ENCODE results near the gene TPK1. TPM values are rescaled to one million over a fixed set of nuclear protein-coding genes. Genes with fewer than 3 reads are reported as not detected.

The TPK1 gene
- total RNA-seq, 2 experiments from 2014 or later = 15.5 to 15.8 TPM

DNA sequence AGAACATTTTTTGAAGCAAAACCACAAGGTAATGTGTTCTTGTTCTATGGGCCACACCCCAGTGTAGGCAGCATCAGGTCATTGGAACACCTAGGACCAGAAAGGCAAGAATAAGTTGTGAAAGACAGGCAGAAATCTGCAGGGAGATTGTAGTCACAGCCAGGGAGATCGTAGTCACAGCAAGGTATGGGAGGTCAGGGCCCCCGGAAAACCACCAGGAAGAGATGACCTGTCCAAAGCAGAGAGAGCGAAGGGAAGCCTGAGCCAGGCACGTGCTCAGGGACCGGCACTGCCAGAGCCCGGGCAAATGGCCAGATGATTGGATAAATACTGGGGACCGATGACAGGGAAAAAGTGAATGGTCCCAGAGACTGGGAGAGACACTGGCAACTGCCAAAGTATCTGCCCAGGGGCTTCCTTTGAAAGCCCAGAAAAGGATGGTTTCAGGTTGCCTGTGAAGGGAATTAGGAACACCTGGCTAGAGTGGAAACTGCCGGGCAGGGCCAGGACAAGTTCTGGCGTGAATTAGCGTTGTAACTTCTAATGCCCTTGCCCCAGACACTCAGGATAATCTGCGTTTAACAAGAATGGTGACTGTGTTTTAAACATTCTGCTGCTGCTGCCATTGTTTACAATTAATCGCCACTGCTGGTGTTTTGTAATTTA is 428.5 kb downstream of the TPK1 start:
- ATAC-seq (no peak), DNase-seq (no peak)
- no peak overlapping the region for H3K27ac Mint-ChIP-seq
- H3K4me3 Mint-ChIP-seq = no peak overlapping the region
- H3K9me3 Mint-ChIP-seq = no peaks in the 10 kb centered on the region
- ChIA-PET CTCF (interaction anchor here (1.2 kb wide), 1 partner anchor 15 kb away, joined by 3 read pairs; no protein-coding TSS in a partner anchor), POLR2A (no interaction called here)
- H3K4me1 Mint-ChIP-seq (ENCODE audit: low read depth) = no peaks in the 10 kb centered on the region
- no peaks in the 10 kb centered on the region for H3K36me3 Mint-ChIP-seq (ENCODE audit: low read depth)
- TF ChIP-seq, protein P1, sequence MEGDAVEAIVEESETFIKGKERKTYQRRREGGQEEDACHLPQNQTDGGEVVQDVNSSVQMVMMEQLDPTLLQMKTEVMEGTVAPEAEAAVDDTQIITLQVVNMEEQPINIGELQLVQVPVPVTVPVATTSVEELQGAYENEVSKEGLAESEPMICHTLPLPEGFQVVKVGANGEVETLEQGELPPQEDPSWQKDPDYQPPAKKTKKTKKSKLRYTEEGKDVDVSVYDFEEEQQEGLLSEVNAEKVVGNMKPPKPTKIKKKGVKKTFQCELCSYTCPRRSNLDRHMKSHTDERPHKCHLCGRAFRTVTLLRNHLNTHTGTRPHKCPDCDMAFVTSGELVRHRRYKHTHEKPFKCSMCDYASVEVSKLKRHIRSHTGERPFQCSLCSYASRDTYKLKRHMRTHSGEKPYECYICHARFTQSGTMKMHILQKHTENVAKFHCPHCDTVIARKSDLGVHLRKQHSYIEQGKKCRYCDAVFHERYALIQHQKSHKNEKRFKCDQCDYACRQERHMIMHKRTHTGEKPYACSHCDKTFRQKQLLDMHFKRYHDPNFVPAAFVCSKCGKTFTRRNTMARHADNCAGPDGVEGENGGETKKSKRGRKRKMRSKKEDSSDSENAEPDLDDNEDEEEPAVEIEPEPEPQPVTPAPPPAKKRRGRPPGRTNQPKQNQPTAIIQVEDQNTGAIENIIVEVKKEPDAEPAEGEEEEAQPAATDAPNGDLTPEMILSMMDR (IDR thresholded peaks at IDR 0.05) = no peak
- H3K27me3 Mint-ChIP-seq = peaks cover 7% of the 10 kb centered on the region
- intact Hi-C loops (cut with micrococcal nuclease) = no loop called here

- intact Hi-C loops (cut with micrococcal nuclease) = no loop called here
- Mint-ChIP-seq H3K4me3 (no peak overlapping the region), H3K27ac (no peak overlapping the region), H3K9me3 (no peaks in the 10 kb centered on the region), H3K4me1 (ENCODE audit: low read depth) (no peaks in the 10 kb centered on the region), H3K27me3 (peaks cover 2% of the 10 kb centered on the region), H3K36me3 (ENCODE audit: low read depth) (no peaks in the 10 kb centered on the region)
- no peak for ATAC-seq
- TF ChIP-seq, protein P1 (IDR thresholded peaks at IDR 0.05) = no peak
- POLR2A ChIA-PET = no interaction called here
- CTCF ChIA-PET = interaction anchor here (1.8 kb wide), 1 partner anchor 13 kb away, joined by 8 read pairs; no protein-coding TSS in a partner anchor
- DNase-seq = no peak
Observed at GRCh38 chr7:144404946-144405345, 430.9 kb downstream of the TPK1 start.

DNA sequence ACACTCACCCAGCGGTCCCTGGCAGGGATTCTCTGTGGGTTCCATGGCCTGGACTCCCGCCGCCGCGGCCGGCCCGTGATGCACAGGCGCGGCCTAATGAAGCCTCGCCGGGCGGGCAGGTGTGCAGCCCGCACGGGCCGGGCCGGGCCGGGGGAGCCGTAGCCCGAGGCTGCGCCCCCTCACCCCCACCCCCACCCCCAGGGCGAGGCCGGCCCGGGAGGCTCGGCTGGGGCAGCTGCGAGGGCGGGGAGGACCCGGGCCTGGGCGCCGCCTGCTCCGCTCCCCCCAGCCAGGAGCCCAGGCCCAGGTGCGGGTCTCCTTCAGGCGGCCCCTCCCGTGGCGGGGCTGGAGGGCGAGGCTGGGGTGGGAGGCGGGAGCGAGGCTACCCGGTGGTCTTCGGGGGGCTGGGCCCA is 432.2 kb downstream of the TPK1 start, which contains the start of gene NOBOX:
Gene NOBOX (minus strand): TSS at position 45 of the 413 bp plus-strand sequence.
- H3K36me3 Mint-ChIP-seq (ENCODE audit: low read depth) = no peaks in the 10 kb centered on the region
- no peaks in the 10 kb centered on the region for H3K9me3 Mint-ChIP-seq
- peaks cover 2% of the 10 kb centered on the region for H3K27me3 Mint-ChIP-seq
- H3K4me1 Mint-ChIP-seq (ENCODE audit: low read depth) = no peaks in the 10 kb centered on the region
- no peak within 1 kb of the TSS for H3K27ac Mint-ChIP-seq
- ATAC-seq = no peak
- intact Hi-C loops (cut with micrococcal nuclease) = no loop called here
- ChIA-PET CTCF (no interaction called here), POLR2A (interaction anchor here (0.9 kb wide), 1 partner anchor 16 kb away, joined by 3 read pairs; no protein-coding TSS in a partner anchor)
- no peak within 1 kb of the TSS for H3K4me3 Mint-ChIP-seq
- DNase-seq = no peak
- TF ChIP-seq, protein P1 (IDR thresholded peaks at IDR 0.05) = no peak

DNA sequence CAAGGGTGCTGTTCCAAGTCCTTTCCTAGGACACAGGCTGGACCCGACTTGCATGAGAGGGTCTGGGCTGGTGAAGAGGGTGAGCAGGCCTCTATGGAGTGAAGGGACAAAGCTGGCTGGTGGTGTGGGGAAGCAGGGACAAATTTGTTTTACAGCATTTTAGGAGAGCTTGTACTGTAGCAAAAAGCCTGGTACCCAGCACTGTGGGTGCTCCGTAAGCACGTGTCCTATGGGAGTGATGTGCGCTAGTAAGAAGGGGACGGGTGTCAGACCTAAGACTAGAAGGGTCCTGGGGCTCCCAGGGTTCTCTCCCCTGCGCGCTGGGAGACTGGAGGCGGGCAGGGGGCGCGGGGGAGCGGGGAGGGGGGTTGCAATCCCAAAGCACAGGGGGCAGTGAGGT is 432.8 kb downstream of the TPK1 start:
- Mint-ChIP-seq H3K4me1 (ENCODE audit: low read depth) (no peaks in the 10 kb centered on the region), H3K27ac (no peak overlapping the region), H3K9me3 (no peaks in the 10 kb centered on the region), H3K27me3 (peaks cover 2% of the 10 kb centered on the region), H3K4me3 (no peak overlapping the region), H3K36me3 (ENCODE audit: low read depth) (no peaks in the 10 kb centered on the region)
- ATAC-seq (no peak), DNase-seq (no peak)
- intact Hi-C loops (cut with micrococcal nuclease) = no loop called here
- TF ChIP-seq, protein P1 (IDR thresholded peaks at IDR 0.05) = no peak
- ChIA-PET POLR2A (interaction anchor here (0.9 kb wide), 1 partner anchor 15 kb away, joined by 3 read pairs; no protein-coding TSS in a partner anchor), CTCF (no interaction called here)
